ENCODE results near the gene CPN1. TPM values are rescaled to one million over a fixed set of nuclear protein-coding genes. Genes with fewer than 3 reads are reported as not detected.

Gene CPN1
- total and polyA plus RNA-seq, 8 donors, result not detected

- peak overlapping the region; percentile 34 to 89 (median 74) for H3K27ac ChIP-seq
- no peak overlapping the region for H3K4me3 ChIP-seq
- peak in 1 of 2 donors; percentile 41 for DNase-seq
- intact Hi-C loops (cut with DNase I; ENCODE audit: low total_unique reads), result no loop called here
- peaks cover 30 to 63% (median 43%) of the 10 kb centered on the region in 4 donors for H3K4me1 ChIP-seq
- H3K36me3 ChIP-seq, result no peaks in the 10 kb centered on the region
- peak in 1 of 3 donors; percentile 49 for TF ChIP-seq POLR2AphosphoS5 (IDR thresholded peaks at IDR 0.05)
- no peak for TF ChIP-seq POLR2A (IDR thresholded peaks at IDR 0.05)
- H3K9me3 ChIP-seq, result no peaks in the 10 kb centered on the region
- 40 to 73% (median 52%) methylated on average over 4 of the region's 4 CpGs for WGBS, 5 donors
- H3K27me3 ChIP-seq, result no peaks in the 10 kb centered on the region
These were observed 75.3 kb downstream of the CPN1 start for GRCh38 chr10:100006243-100006886.

- TF ChIP-seq POLR2A (IDR thresholded peaks at IDR 0.05) (no peak), EP300 (IDR thresholded peaks at IDR 0.05) (no peak), POLR2AphosphoS5 (IDR thresholded peaks at IDR 0.05) (no peak), CTCF (IDR thresholded peaks at IDR 0.05) (no peak)
- no peak for DNase-seq
- WGBS, 5 donors, result 86 to 94% (median 92%) methylated on average over 3 of the region's 3 CpGs
- Histone ChIP-seq H3K27ac (peak overlapping the region in 4 of 5 donors; percentile 63 to 89 (median 74)), H3K36me3 (no peaks in the 10 kb centered on the region), H3K9me3 (no peaks in the 10 kb centered on the region), H3K4me1 (peaks cover 25 to 69% (median 38%) of the 10 kb centered on the region in 4 donors), H3K27me3 (no peaks in the 10 kb centered on the region), H3K4me3 (no peak overlapping the region)
- intact Hi-C loops (cut with DNase I; ENCODE audit: low total_unique reads), result no loop called here
These were observed 76.7 kb downstream of the CPN1 start for GRCh38 chr10:100004805-100005510.

- DNase-seq, result no peak
- H3K27me3 ChIP-seq, result no peaks in the 10 kb centered on the region
- intact Hi-C loops (cut with DNase I; ENCODE audit: low total_unique reads), result no loop called here
- no peaks in the 10 kb centered on the region for H3K36me3 ChIP-seq
- H3K4me3 ChIP-seq, result no peak overlapping the region
- peaks cover 0 to 64% (median 24%) of the 10 kb centered on the region in 4 donors for H3K4me1 ChIP-seq
- TF ChIP-seq POLR2A (IDR thresholded peaks at IDR 0.05), result no peak
- no peak for TF ChIP-seq POLR2AphosphoS5 (IDR thresholded peaks at IDR 0.05)
- TF ChIP-seq CTCF (IDR thresholded peaks at IDR 0.05), result no peak
- no peak for TF ChIP-seq EP300 (IDR thresholded peaks at IDR 0.05)
- no peaks in the 10 kb centered on the region for H3K9me3 ChIP-seq
- peak overlapping the region in 1 of 5 donors; percentile 15 for H3K27ac ChIP-seq
- 82 to 90% (median 88%) methylated on average over 6 of the region's 6 CpGs for WGBS, 5 donors
These were observed 81.5 kb downstream of the CPN1 start for GRCh38 chr10:100000109-100000644.

GRCh38 chr10:99999319-100000108 lies 82.2 kb downstream of the CPN1 start:
- H3K4me1 ChIP-seq, result peaks cover 0 to 62% (median 26%) of the 10 kb centered on the region in 4 donors
- TF ChIP-seq EP300 (IDR thresholded peaks at IDR 0.05) (no peak), POLR2A (IDR thresholded peaks at IDR 0.05) (no peak), POLR2AphosphoS5 (IDR thresholded peaks at IDR 0.05) (no peak), CTCF (IDR thresholded peaks at IDR 0.05) (no peak)
- peak overlapping the region in 1 of 5 donors; percentile 15 for H3K27ac ChIP-seq
- no peak overlapping the region for H3K4me3 ChIP-seq
- H3K36me3 ChIP-seq, result no peaks in the 10 kb centered on the region
- DNase-seq, result no peak
- WGBS, 5 donors, result 80 to 91% (median 84%) methylated on average over 8 of the region's 8 CpGs
- intact Hi-C loops (cut with DNase I; ENCODE audit: low total_unique reads), result no loop called here
- no peaks in the 10 kb centered on the region for H3K27me3 ChIP-seq
- H3K9me3 ChIP-seq, result no peaks in the 10 kb centered on the region

Data from stomach (tissue), 9 donors.